Bronchial epithelial cell (primary cell): ENCODE data around the gene NFS1. TPM values are rescaled to one million over a fixed set of nuclear protein-coding genes. Genes with fewer than 3 reads are reported as not detected.

Source experiments
- DNase-seq: peaks from one replicate; pipeline ENCODE4 v3.0.0-alpha.2; 2010; ENCODE audit warnings: low read depth
- FAIRE-seq: peaks from 2 replicates; lab custom pipeline; 2011; peaks lifted over from hg19 to GRCh38; lab: Jason Lieb, UNC
- H3K27me3 ChIP-seq: 2 replicates; pipeline ENCODE4 v1.5.1; 2011; ENCODE audit warnings: low read length; ENCODE audit not compliant: control insufficient read depth, insufficient read depth
- H3K36me3 ChIP-seq: 2 replicates; pipeline ENCODE4 v1.5.1; 2011; ENCODE audit warnings: low read length; ENCODE audit not compliant: control insufficient read depth, insufficient read depth
- H3K4me3 ChIP-seq: 2 replicates; pipeline ENCODE4 v1.5.1; 2011; ENCODE audit warnings: mild to moderate bottlenecking, low read depth, low read length, control low read depth
- total RNA-seq: library from RNA; depleted of rRNA; stranded (reverse); fragments of >200 nt; gene quantifications from 2 replicates; pipeline ENCODE4 v1.2.1, GENCODE V29; 2014
- TF ChIP-seq, protein P1 (sequence below): IDR thresholded peaks from 2 replicates; pipeline ENCODE4 v1.5.1; 2011; ENCODE audit warnings: mild to moderate bottlenecking, moderate library complexity, low read length, control low read depth, inconsistent platforms; ENCODE audit not compliant: insufficient read depth, severe bottlenecking

The NFS1 gene
- total RNA-seq, 1 donor from 2014 or later, result 15.5 TPM

- TF ChIP-seq, protein P1, sequence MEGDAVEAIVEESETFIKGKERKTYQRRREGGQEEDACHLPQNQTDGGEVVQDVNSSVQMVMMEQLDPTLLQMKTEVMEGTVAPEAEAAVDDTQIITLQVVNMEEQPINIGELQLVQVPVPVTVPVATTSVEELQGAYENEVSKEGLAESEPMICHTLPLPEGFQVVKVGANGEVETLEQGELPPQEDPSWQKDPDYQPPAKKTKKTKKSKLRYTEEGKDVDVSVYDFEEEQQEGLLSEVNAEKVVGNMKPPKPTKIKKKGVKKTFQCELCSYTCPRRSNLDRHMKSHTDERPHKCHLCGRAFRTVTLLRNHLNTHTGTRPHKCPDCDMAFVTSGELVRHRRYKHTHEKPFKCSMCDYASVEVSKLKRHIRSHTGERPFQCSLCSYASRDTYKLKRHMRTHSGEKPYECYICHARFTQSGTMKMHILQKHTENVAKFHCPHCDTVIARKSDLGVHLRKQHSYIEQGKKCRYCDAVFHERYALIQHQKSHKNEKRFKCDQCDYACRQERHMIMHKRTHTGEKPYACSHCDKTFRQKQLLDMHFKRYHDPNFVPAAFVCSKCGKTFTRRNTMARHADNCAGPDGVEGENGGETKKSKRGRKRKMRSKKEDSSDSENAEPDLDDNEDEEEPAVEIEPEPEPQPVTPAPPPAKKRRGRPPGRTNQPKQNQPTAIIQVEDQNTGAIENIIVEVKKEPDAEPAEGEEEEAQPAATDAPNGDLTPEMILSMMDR, result no peak
- FAIRE-seq (no peak), DNase-seq (no peak)
- H3K4me3 ChIP-seq, result no peak overlapping the region
- H3K27me3 ChIP-seq, result no peaks in the 10 kb centered on the region
- peaks cover 8% of the 10 kb centered on the region for H3K36me3 ChIP-seq
These were observed 3.9 kb upstream of the NFS1 start for GRCh38 chr20:35702824-35703695.

GRCh38 chr20:35702051-35702823, 3.1 kb upstream of the NFS1 start:
- FAIRE-seq, result no peak
- Histone ChIP-seq H3K4me3 (no peak overlapping the region), H3K36me3 (peaks cover 8% of the 10 kb centered on the region), H3K27me3 (no peaks in the 10 kb centered on the region)
- TF ChIP-seq, protein P1, result no peak
- no peak for DNase-seq

DNA sequence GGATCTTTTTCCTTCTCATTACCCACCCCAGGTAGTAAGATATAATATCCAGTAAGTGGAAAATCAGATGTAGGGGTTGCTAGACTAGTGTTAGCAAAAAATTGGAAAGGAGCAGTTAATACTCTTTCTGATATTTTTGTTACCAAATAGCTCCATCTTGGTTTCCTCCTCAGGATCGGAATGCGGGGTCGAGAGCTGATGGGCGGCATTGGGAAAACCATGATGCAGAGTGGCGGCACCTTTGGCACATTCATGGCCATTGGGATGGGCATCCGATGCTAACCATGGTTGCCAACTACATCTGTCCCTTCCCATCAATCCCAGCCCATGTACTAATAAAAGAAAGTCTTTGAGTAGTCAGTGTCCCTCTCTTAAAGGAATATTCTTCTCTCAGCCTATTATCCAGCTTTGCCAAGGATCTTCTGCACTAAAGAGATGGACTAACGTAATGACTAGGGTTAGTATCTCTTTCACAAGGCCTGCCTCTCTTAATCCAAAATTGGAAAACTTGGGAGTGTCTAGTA, 1.5 kb upstream of the NFS1 start:
- H3K4me3 ChIP-seq, result no peak overlapping the region
- TF ChIP-seq, protein P1, result no peak
- DNase-seq (peak; percentile 15), FAIRE-seq (no peak)
- H3K27me3 ChIP-seq, result no peaks in the 10 kb centered on the region
- H3K36me3 ChIP-seq, result peaks cover 9% of the 10 kb centered on the region

DNA sequence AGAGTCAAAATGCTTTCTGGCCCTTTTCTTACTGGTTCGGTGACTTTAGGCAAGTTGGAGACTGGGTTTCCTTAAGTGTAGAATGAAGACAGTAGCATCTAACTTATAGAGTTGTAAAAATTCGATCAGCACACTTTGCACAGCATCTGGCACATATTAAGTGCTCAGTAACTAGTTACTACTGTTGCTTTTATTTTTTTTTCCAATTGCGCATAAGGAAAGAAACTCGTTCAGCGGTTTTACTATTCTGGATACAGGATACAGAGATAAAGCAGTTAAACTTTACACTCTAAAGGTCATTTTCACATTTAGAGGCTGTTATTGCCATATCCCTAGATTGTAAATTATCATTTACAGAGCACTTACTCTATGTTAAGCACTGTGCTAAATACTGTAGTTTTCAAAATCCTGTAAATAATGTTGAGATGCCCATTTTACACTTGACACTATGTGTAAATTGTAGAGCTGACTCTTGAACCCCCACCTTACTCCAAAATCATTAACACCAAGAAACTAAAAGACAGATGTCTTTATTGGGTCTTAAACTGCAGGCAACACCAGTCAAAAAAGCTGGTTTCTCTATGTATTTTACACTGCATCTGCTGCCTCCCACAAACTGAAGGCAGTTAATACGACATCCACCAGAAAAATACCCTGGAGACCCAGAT, 939 bp upstream of the NFS1 start:
- Histone ChIP-seq H3K36me3 (peaks cover 10% of the 10 kb centered on the region), H3K4me3 (peak overlapping the region; percentile 97), H3K27me3 (no peaks in the 10 kb centered on the region)
- DNase-seq (no peak), FAIRE-seq (no peak)
- TF ChIP-seq, protein P1, result no peak

GRCh38 chr20:35698298-35699126, 640 bp downstream of the NFS1 start:
- no peak for FAIRE-seq
- H3K4me3 ChIP-seq, result peak overlapping the region; percentile 97
- H3K36me3 ChIP-seq, result peaks cover 6% of the 10 kb centered on the region

More at GRCh38 chr20:35698298-35699126, 640 bp downstream of the NFS1 start:
- no peaks in the 10 kb centered on the region for H3K27me3 ChIP-seq
- TF ChIP-seq, protein P1, result no peak
- no peak for DNase-seq
